ENCODE results near the gene ARID3A. TPM values are rescaled to one million over a fixed set of nuclear protein-coding genes. Genes with fewer than 3 reads are reported as not detected.

ARID3A gene
- total and polyA plus RNA-seq, 2 donors, result 4.4 to 8.8 TPM

GRCh38 chr19:1006711-1007398 is 81.0 kb downstream of the ARID3A start:
- no peak overlapping the region for H3K4me3 ChIP-seq (ENCODE audit: low read length in 2 of 2)

GRCh38 chr19:1007399-1008251 is 81.8 kb downstream of the ARID3A start:
- no peak for DNase-seq (ENCODE audit: low read depth in 6 of 9, low spot score in 9 of 9)
- Histone ChIP-seq H3K27me3 (ENCODE audit: control insufficient read depth in 2 of 2, insufficient read depth in 1 of 2, low read length in 1 of 2) (peaks cover 2 to 6% of the 10 kb centered on the region in 2 donors), H3K4me1 (ENCODE audit: control insufficient read depth in 2 of 2, insufficient read depth in 2 of 2, low read length in 2 of 2) (no peaks in the 10 kb centered on the region), H3K36me3 (ENCODE audit: control insufficient read depth in 2 of 2, insufficient read depth in 2 of 2, low read length in 1 of 2) (peaks cover 16 to 43% of the 10 kb centered on the region in 2 donors), H3K4me3 (ENCODE audit: low read length in 2 of 2) (no peak overlapping the region), H3K9me3 (ENCODE audit: control insufficient read depth in 2 of 2, insufficient read depth in 1 of 2, low read length in 1 of 2) (no peaks in the 10 kb centered on the region), H3K27ac (ENCODE audit: low read depth in 1 of 2, low read length in 1 of 2) (no peak overlapping the region)
- 98% methylated on average over 73 of the region's 73 CpGs for WGBS

More at GRCh38 chr19:1006711-1007398, 81.0 kb downstream of the ARID3A start:
- WGBS, result 90% methylated on average over 27 of the region's 27 CpGs
- no peak overlapping the region for H3K27ac ChIP-seq (ENCODE audit: low read depth in 1 of 2, low read length in 1 of 2)
- DNase-seq (ENCODE audit: low read depth in 6 of 9, low spot score in 9 of 9), result no peak
- H3K4me1 ChIP-seq (ENCODE audit: control insufficient read depth in 2 of 2, insufficient read depth in 2 of 2, low read length in 2 of 2), result no peaks in the 10 kb centered on the region
- H3K9me3 ChIP-seq (ENCODE audit: control insufficient read depth in 2 of 2, insufficient read depth in 1 of 2, low read length in 1 of 2), result no peaks in the 10 kb centered on the region
- peaks cover 5 to 14% of the 10 kb centered on the region in 2 donors for H3K27me3 ChIP-seq (ENCODE audit: control insufficient read depth in 2 of 2, insufficient read depth in 1 of 2, low read length in 1 of 2)
- peaks cover 8 to 35% of the 10 kb centered on the region in 2 donors for H3K36me3 ChIP-seq (ENCODE audit: control insufficient read depth in 2 of 2, insufficient read depth in 2 of 2, low read length in 1 of 2)

GRCh38 chr19:1008268-1009040 is 82.6 kb downstream of the ARID3A start:
- Histone ChIP-seq H3K4me3 (ENCODE audit: low read length in 2 of 2) (no peak overlapping the region), H3K36me3 (ENCODE audit: control insufficient read depth in 2 of 2, insufficient read depth in 2 of 2, low read length in 1 of 2) (peaks cover 23 to 51% of the 10 kb centered on the region in 2 donors), H3K4me1 (ENCODE audit: control insufficient read depth in 2 of 2, insufficient read depth in 2 of 2, low read length in 2 of 2) (no peaks in the 10 kb centered on the region), H3K9me3 (ENCODE audit: control insufficient read depth in 2 of 2, insufficient read depth in 1 of 2, low read length in 1 of 2) (no peaks in the 10 kb centered on the region), H3K27me3 (ENCODE audit: control insufficient read depth in 2 of 2, insufficient read depth in 1 of 2, low read length in 1 of 2) (peaks cover 0 to 1% of the 10 kb centered on the region in 2 donors), H3K27ac (ENCODE audit: low read depth in 1 of 2, low read length in 1 of 2) (no peak overlapping the region)
- no peak for DNase-seq (ENCODE audit: low read depth in 6 of 9, low spot score in 9 of 9)
- 98% methylated on average over 45 of the region's 45 CpGs for WGBS

GRCh38 chr19:1009041-1009980 is 83.5 kb downstream of the ARID3A start:
- WGBS, result 96% methylated on average over 92 of the region's 92 CpGs
- H3K27me3 ChIP-seq (ENCODE audit: control insufficient read depth in 2 of 2, insufficient read depth in 1 of 2, low read length in 1 of 2), result no peaks in the 10 kb centered on the region
- no peaks in the 10 kb centered on the region for H3K4me1 ChIP-seq (ENCODE audit: control insufficient read depth in 2 of 2, insufficient read depth in 2 of 2, low read length in 2 of 2)
- H3K4me3 ChIP-seq (ENCODE audit: low read length in 2 of 2), result no peak overlapping the region
- H3K9me3 ChIP-seq (ENCODE audit: control insufficient read depth in 2 of 2, insufficient read depth in 1 of 2, low read length in 1 of 2), result no peaks in the 10 kb centered on the region
- peaks cover 31 to 60% of the 10 kb centered on the region in 2 donors for H3K36me3 ChIP-seq (ENCODE audit: control insufficient read depth in 2 of 2, insufficient read depth in 2 of 2, low read length in 1 of 2)
- no peak for DNase-seq (ENCODE audit: low read depth in 6 of 9, low spot score in 9 of 9)
- no peak overlapping the region for H3K27ac ChIP-seq (ENCODE audit: low read depth in 1 of 2, low read length in 1 of 2)

GRCh38 chr19:1009981-1010538 is 84.2 kb downstream of the ARID3A start:
- WGBS, result 97% methylated on average over 29 of the region's 29 CpGs
- H3K4me1 ChIP-seq (ENCODE audit: control insufficient read depth in 2 of 2, insufficient read depth in 2 of 2, low read length in 2 of 2), result no peaks in the 10 kb centered on the region
- no peaks in the 10 kb centered on the region for H3K27me3 ChIP-seq (ENCODE audit: control insufficient read depth in 2 of 2, insufficient read depth in 1 of 2, low read length in 1 of 2)
- no peak overlapping the region for H3K4me3 ChIP-seq (ENCODE audit: low read length in 2 of 2)
- no peaks in the 10 kb centered on the region for H3K9me3 ChIP-seq (ENCODE audit: control insufficient read depth in 2 of 2, insufficient read depth in 1 of 2, low read length in 1 of 2)
- DNase-seq (ENCODE audit: low read depth in 6 of 9, low spot score in 9 of 9), result no peak
- H3K36me3 ChIP-seq (ENCODE audit: control insufficient read depth in 2 of 2, insufficient read depth in 2 of 2, low read length in 1 of 2), result peaks cover 37 to 67% of the 10 kb centered on the region in 2 donors
- H3K27ac ChIP-seq (ENCODE audit: low read depth in 1 of 2, low read length in 1 of 2), result no peak overlapping the region

- DNase-seq (ENCODE audit: low read depth in 6 of 9, low spot score in 9 of 9), result no peak
- H3K4me3 ChIP-seq (ENCODE audit: low read length in 2 of 2), result no peak overlapping the region
- H3K36me3 ChIP-seq (ENCODE audit: control insufficient read depth in 2 of 2, insufficient read depth in 2 of 2, low read length in 1 of 2), result peaks cover 37 to 74% of the 10 kb centered on the region in 2 donors
- H3K4me1 ChIP-seq (ENCODE audit: control insufficient read depth in 2 of 2, insufficient read depth in 2 of 2, low read length in 2 of 2), result no peaks in the 10 kb centered on the region
- WGBS, result 97% methylated on average over 56 of the region's 56 CpGs
- no peak overlapping the region for H3K27ac ChIP-seq (ENCODE audit: low read depth in 1 of 2, low read length in 1 of 2)
- H3K27me3 ChIP-seq (ENCODE audit: control insufficient read depth in 2 of 2, insufficient read depth in 1 of 2, low read length in 1 of 2), result no peaks in the 10 kb centered on the region
- no peaks in the 10 kb centered on the region for H3K9me3 ChIP-seq (ENCODE audit: control insufficient read depth in 2 of 2, insufficient read depth in 1 of 2, low read length in 1 of 2)
These were observed 85.0 kb downstream of the ARID3A start for GRCh38 chr19:1010586-1011510.

- DNase-seq (ENCODE audit: low read depth in 6 of 9, low spot score in 9 of 9), result no peak
- 97% methylated on average over 36 of the region's 36 CpGs for WGBS
- H3K4me1 ChIP-seq (ENCODE audit: control insufficient read depth in 2 of 2, insufficient read depth in 2 of 2, low read length in 2 of 2), result peaks cover 0 to 3% of the 10 kb centered on the region in 2 donors
- no peaks in the 10 kb centered on the region for H3K9me3 ChIP-seq (ENCODE audit: control insufficient read depth in 2 of 2, insufficient read depth in 1 of 2, low read length in 1 of 2)
- peaks cover 44 to 78% of the 10 kb centered on the region in 2 donors for H3K36me3 ChIP-seq (ENCODE audit: control insufficient read depth in 2 of 2, insufficient read depth in 2 of 2, low read length in 1 of 2)
- no peak overlapping the region for H3K27ac ChIP-seq (ENCODE audit: low read depth in 1 of 2, low read length in 1 of 2)
- no peak overlapping the region for H3K4me3 ChIP-seq (ENCODE audit: low read length in 2 of 2)
- no peaks in the 10 kb centered on the region for H3K27me3 ChIP-seq (ENCODE audit: control insufficient read depth in 2 of 2, insufficient read depth in 1 of 2, low read length in 1 of 2)
These were observed 86.0 kb downstream of the ARID3A start for GRCh38 chr19:1011831-1012333.
